NCI-H774 (cell line): ENCODE results near the gene SEMA6B.
A peak's percentile ranks its signal among the peaks of the same experiment; 100 is the strongest.
"Not testable (repeated sequence)": the region's sequence is repeated elsewhere in the genome, so short reads cannot be mapped to it uniquely, and the experiment has no call there.

Experiments used
- DNase-seq: peaks from one replicate; lab custom pipeline; 2025; lab: John Stamatoyannopoulos, UW

Gene SEMA6B, protein sequence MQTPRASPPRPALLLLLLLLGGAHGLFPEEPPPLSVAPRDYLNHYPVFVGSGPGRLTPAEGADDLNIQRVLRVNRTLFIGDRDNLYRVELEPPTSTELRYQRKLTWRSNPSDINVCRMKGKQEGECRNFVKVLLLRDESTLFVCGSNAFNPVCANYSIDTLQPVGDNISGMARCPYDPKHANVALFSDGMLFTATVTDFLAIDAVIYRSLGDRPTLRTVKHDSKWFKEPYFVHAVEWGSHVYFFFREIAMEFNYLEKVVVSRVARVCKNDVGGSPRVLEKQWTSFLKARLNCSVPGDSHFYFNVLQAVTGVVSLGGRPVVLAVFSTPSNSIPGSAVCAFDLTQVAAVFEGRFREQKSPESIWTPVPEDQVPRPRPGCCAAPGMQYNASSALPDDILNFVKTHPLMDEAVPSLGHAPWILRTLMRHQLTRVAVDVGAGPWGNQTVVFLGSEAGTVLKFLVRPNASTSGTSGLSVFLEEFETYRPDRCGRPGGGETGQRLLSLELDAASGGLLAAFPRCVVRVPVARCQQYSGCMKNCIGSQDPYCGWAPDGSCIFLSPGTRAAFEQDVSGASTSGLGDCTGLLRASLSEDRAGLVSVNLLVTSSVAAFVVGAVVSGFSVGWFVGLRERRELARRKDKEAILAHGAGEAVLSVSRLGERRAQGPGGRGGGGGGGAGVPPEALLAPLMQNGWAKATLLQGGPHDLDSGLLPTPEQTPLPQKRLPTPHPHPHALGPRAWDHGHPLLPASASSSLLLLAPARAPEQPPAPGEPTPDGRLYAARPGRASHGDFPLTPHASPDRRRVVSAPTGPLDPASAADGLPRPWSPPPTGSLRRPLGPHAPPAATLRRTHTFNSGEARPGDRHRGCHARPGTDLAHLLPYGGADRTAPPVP

DNA sequence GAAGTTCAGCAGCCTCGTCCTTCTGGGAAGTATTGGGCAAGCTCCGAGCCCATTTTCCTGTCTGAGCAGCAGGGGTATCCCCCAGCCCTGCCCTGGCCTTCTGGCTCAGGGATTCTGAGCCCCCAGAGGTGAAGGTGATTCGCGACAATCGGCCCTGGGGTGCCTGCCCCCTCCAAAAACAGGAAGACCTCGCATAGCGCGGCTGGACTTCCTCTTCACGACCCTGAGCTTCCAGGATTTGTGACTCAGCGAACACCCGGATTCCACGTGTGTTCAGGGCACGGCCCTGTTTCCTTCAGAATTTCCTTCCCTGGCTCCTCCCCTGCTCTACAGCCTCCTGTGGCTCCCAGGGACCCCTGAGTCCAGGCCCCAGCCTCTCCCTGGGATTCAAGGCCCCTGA lies at the start of gene SEMA6B:
SEMA6B (minus strand) TSS at position 116 of the 400 bp plus-strand sequence. CDS start 1,227 bp downstream, outside the sequence.
- DNase-seq: no peak

DNA sequence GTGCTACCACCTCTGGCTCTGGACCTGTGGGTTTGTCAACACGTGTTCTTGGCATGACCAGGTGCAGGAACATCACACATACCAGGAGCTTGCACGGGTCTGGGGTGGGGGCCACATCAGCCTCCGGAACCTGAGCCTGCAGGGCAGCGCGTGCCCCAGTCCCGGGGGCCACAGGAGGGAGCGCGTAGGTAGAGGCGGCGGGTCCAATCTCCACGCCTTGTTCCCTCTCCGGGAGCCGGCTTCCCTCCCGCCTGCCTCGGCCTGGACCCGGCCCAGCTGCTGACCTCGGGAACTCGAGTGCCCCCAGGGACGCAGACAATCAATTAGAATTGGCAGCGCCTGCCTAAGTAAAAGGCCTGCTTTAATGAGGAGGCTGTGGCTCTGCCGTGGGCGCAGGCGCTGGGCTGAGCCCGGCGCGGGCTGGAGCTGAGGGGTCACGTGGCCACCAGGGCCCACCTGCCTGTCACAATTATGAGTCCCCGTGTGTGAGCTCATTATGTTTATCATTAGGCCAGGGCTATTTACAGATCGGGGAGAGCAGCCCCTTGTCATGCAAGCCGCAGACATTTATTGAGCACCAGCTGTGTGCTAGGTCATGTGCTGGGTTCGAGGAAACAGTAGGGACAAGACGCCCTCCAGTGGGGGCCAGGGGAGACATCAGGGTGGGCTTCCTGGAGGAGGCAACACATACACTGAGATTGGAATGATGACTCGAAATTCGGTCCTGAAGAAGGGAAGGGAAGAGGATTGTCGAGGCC lies 47.6 kb upstream of the SEMA6B start:
- DNase-seq: peak; percentile 78

DNA sequence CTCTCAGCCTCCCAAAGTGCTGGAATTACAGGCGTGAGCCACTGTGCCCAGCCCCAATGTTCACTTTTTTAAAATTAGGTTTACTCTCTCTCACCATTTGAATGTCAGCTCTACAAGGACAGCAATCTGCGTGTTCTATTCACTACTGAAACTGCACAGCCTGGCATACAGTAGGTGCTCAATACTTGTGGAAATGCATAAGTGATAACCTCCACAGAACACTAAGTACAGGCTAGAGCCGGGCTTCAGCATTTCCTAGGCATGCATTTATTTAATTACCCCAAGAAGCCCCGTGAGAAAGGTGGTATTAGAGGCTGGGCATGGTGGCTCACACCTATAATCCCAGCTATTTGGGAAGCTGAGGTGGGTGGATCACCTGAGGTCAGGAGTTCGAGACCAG lies 46.7 kb upstream of the SEMA6B start:
- no peak for DNase-seq

DNA sequence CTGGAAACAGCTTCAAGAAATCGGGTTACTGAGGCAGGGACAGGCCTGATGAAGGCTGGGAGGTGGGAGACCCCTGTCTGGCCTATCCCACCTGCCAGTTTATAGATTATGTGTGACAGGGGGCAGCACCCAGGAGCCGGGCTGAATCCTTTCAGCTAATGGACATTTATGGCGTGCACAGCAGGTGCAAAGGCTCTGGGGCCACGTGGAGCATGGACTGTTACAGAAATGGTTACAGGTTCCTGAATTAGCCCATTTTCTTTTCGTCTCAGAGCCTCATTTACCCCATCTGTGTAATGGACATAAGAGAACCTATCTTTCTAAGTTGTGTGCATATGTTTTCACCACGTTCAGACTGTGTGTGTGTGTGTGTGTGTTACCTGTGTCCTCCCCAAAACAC lies 45.4 kb upstream of the SEMA6B start:
- DNase-seq: no peak

GRCh38 chr19:4602915-4603314 lies 43.4 kb upstream of the SEMA6B start:
- no peak for DNase-seq

DNA sequence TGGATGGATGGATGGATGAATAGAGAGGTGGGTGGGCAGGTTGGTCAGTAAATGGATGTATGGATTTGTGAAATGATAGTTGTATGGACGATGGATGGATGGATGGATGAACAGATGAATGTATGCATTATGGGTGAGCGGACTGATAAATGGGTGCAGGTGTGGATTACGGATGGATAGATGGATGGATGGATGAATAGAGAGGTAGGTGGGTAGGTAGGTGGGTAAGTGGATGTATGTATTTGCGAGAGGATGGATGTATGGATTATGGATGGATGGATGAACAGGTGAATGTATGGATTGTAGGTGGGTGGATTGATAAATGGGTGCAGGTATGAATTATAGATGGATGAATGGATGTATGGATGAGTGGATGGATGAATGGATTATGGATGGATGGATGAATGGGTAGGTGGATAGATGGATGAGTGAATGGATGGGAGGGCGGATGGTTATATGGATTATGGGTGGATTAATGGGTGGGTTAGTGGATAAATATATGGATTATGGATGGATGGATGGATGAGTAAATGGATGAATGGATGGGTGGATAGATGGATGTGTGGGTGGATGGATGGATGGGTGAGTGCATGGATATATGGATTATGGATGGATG lies 42.8 kb upstream of the SEMA6B start:
- no peak for DNase-seq

- DNase-seq: no peak
Measured at GRCh38 chr19:4600893-4601292, 41.4 kb upstream of the SEMA6B start.

DNA sequence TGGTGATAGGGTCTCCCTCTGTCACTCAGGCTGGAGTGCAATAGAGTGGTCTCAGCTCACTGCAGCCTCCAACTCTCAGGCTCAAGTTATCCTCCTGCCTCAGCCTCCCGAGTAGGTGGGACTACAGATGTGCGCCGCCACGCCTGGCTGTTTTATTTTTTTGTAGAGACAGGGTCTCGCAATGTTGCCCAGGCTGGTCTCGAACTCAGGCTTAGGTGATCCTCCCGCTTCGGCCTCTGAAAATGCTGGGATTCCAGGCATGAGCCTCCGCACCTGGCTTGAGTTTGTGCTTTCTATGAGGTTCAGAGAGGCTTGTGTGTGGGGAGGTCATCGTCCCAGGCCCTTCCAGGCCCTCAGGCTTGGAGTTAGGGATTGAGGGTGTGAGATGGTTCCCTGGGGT lies 40.6 kb upstream of the SEMA6B start:
- no peak for DNase-seq

DNA sequence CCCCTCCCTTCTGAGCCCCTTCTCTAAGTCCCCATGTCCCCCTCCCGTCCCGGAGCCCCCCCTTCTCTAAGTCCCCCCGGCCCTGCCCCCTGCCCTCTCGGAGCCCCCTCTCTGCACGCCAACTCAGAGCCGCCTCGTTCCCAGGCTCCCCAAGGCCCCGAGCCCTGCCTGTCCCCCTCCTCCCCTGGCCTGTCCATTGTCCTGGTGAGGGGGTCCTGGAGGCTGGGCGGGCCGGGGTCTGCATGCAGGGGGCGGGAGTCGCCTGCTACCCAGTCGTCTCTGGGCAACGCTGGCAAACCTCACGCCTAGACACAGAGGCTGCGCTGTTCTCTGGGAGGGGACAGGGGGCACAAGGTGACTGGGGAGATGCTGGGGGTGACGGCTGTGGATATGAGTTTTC lies 39.2 kb upstream of the SEMA6B start:
- no peak for DNase-seq

GRCh38 chr19:4597975-4598671 lies 38.6 kb upstream of the SEMA6B start:
- DNase-seq: no peak

DNA sequence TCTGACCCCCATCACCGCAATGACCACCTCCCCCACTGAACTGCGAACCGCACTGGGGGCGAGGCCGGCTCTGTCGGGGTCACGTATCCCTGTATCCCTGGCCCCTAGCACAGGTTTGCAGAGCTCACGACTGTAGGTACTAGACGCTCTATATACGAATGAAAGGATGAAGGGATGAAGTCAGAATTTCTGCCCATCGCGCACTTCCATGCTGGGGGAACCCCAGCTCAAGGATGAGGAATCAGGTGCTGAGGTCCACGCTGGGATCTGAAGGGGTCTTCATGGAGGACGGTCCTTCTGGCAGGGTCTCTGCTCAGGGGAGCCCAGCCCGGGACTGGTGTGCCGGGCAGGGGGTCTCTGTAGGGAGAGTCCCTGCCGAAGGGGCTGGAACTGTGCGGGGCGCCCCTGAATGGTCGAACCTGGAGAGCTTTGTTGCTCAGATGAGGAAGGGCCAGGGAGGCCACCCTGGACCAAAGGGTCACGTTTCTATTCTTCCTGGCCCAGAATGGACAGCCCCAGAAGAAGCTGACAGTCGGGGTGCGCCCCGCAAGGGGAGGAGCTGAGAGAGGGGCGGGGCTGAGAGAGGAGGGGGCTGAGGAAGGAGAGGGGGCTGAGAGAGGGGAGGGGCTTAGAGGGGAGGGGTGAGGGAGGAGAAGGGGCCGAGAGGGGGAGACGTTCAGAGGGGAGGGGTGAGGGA lies 37.9 kb upstream of the SEMA6B start:
- DNase-seq: no peak

- no peak for DNase-seq
Measured at GRCh38 chr19:4596033-4596904, 36.8 kb upstream of the SEMA6B start.

DNA sequence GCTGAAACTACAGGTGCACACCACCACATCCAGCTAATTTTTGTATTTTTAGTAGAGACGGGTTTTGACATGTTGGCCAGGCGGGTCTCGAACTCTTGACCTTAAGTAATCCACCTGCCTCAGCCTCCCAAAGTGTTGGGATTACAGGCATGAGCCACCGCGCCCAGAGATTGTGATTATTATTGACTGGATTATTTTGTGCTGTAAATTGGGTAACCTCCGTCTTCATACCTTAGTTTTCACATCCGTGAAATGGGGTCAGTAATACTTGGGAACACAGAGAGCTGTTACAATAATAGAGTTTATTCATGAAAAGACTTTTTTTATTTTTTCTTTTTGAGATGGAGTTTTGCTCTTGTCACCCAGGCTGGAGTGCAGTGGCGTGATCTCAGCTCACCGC lies 35.7 kb upstream of the SEMA6B start:
- DNase-seq: not testable (repeated sequence)

DNA sequence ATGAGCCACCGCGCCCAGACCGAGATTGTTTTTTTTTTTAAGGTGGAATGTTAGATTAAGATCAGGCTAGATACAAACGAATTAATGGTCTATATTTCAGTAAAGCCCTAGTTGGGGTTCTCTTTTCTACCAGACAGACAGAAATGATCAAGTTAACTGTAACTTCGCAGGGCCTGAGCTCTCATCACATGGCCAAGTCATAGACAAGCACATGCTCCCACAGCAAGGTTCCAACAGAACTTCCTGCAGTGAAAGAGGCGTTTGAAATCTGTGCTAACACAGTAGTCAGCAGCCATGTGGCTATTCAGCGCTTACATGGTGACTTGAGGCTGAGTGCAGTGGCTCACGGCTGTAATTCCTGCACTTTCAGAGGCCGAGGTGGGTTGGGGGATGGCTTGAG lies 34.7 kb upstream of the SEMA6B start:
- DNase-seq: no peak

- DNase-seq: no peak
Measured at GRCh38 chr19:4593409-4593851, 33.9 kb upstream of the SEMA6B start.

DNA sequence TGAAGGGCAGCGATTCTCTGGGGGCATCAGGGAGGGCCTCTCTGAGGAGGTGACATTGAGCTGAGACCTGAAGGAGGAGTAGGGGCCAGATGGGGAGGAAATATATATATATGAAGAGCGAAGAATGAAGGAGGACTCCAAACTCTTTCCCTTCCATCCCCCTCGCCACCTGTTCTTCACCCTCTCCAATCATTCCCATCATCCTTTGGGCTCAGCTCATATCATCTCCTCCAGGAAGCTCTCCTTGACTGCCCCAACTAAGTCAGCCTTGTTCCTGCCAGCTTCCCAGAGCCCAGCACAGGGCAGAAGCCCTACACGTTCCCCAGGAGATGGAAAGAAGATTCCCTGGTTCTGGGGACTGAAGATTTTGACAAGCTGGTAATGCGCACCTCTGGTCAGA lies 33.0 kb upstream of the SEMA6B start:
- DNase-seq: no peak

DNA sequence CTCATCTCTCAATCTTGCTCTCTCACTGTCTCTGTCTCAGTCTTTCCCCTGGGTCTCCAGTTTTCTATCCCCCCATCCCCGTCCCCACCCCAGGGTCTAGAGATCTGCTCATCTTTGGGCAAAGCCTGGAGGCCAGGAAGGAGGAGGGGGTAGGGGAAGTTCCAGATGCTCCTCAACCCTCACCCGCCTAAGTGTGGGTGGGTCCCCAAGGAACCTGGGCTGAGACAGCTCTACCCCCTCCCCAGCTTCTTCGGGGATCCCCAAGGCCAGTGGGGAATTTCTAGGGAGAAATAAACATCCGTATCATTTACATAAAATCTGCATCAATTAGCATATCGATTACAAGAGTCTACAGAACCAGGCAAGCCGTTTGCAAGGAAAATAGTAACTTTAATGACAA lies 31.8 kb upstream of the SEMA6B start:
- DNase-seq: no peak

DNA sequence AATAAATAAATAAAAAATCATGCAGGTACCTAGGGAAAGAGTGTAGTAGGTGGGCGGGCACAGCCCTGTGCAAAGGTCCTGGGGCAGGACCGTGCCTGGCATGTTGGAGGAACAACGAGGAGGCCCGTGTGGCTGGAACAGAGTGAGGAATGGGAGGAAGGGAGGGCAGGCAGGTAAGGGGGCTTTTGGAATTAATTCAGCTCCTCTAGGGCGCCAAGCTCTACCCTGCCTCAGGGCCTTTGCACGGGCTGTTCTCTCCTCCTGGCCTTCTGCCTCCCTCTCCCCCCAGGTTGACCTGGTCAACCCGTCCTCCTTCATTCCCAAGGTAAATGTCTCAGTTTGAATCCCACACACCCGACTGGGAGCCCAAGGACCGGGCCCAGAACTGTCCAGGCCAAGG lies 31.1 kb upstream of the SEMA6B start:
- DNase-seq: no peak

DNA sequence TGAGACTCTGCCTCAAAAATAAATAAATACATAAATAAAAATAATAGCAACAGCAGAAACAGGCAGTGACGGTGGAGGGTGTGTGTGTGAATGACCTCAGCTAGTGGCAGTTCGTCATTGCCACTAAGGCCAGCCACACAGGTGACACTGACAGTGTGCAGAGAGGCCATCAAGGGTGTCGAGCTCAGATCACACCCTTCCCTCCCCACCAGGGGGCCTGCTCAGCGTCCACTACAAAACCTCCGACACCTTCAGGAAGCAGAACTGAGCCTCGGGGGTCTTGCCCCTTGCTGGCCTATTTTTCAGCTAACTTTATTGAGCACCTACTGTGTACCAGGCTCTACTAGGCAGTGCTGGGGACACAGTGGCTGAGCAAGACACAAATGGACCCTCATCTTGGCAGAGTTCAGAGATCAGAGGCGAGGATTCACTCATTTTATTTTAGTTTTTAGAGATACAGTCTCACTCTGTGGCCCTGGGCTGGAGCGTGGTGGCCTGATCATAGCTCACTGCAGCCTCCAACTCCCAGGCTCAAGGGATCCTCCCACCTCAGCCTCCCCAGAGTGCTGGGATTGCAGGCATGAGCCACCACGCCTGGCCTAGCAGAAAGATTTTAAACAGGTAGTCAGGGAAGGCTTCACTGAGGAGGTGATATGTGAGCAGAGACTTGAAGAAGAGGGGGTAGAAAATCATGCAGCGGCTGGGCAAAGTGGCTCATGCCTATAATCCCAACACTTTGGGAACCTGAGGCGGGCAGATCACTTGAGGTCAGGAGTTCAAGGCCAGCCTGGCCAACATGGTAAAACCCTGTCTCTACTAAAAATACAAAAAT lies 30.3 kb upstream of the SEMA6B start:
- no peak for DNase-seq
